Right lobe of liver (tissue), 6 donors: ENCODE measurements around the gene TMEM222. TPM values are rescaled to one million over a fixed set of nuclear protein-coding genes. Genes with fewer than 3 reads are reported as not detected.

Source experiments
- ATAC-seq, 4 donors: fragments of 200-7000 bp; cut with Tn5 transposase; one replicate each; pipeline ENCODE4 v1.9.1; 2020; ENCODE audit warnings: mild to moderate bottlenecking in 4 of 4, moderate library complexity in 4 of 4
- DNase-seq, 3 donors: peaks; one replicate each; pipeline ENCODE4 v3.0.0-alpha.2; 2020
- H3K27ac ChIP-seq, 3 donors: fragments of 200-600 bp; one replicate each; pipeline ENCODE4 v1.8.0; 2022
- H3K27me3 ChIP-seq, 2 donors: fragments of 200-600 bp; one replicate each; pipeline ENCODE4 v1.8.0; 2022
- H3K36me3 ChIP-seq, 4 donors: fragments of 200-600 bp; sonication (generic) in 1 of 4; one replicate each; pipeline versions ENCODE4 v1.5.1 to v1.8.0; 2017 to 2022; ENCODE audit warnings: control low read depth in 1 of 4
- H3K4me1 ChIP-seq, 4 donors: fragments of 200-600 bp; sonication (generic) in 1 of 4; one replicate each; pipeline versions ENCODE4 v1.5.1 to v1.8.0; 2017 to 2022; ENCODE audit warnings: control low read depth in 1 of 4
- H3K4me3 ChIP-seq, 3 donors: fragments of 200-600 bp; one replicate each; pipeline ENCODE4 v1.8.0; 2022
- H3K9me3 ChIP-seq, 4 donors: fragments of 200-600 bp; sonication (generic) in 1 of 4; one replicate each; pipeline versions ENCODE4 v1.5.1 to v1.8.0; 2017 to 2022; ENCODE audit warnings: control low read depth in 1 of 4
- POLR2A ChIP-seq: fragments of 450-650 bp; IDR thresholded peaks from one replicate; pipeline ENCODE4 v1.6.1; 2017; ENCODE audit warnings: antibody characterized with exemption, mild to moderate bottlenecking
- WGBS: methylation state at CpG from one replicate; pipeline ENCODE4 v1.1.6; 2018; ENCODE audit warnings: low coverage, low lambda C conversion rate; ENCODE audit not compliant: insufficient coverage; ENCODE audit errors: missing lambda C conversion rate; 5-methylcytosine and 5-hydroxymethylcytosine counted together
- intact Hi-C, 2 donors: fragments of 100-400 bp; cut with DNase I; formaldehyde crosslinking; loops; one replicate each; pipeline versions ENCODE4 v1.11.2 to v1.14.1; 2022
- total RNA-seq, 6 experiments: library from RNA; depleted of rRNA in 2 of 6; stranded (reverse); fragments of >200 nt in 2 of 6; fragmentation: NEBNext Ultra II Directional in 3 of 6; extraction: Animal tissue kit (Norgen Biotek cat#: 25700) in 3 of 6; gene quantifications; one replicate each; pipeline versions ENCODE4 v1.1.0 to v1.2.4, GENCODE V29; 2016 to 2023
- TF ChIP-seq, protein P1 (sequence below), 4 donors: fragments of 200-600 bp in 3 of 4; fragments of 450-650 bp in 1 of 4; IDR thresholded peaks; one replicate each; pipeline versions ENCODE4 v1.5.1 to v1.8.0; 2016 to 2022; ENCODE audit warnings: antibody characterized with exemption in 4 of 4, mild to moderate bottlenecking in 2 of 4
- donor health status: DM: no; HTN: yes; CAD: no.
- donor health status: DM: no; HTN: no; CAD: no.
- donor health status: DM: no; HTN: no; CAD: no.
- donor health status: DM: no; HTN: yes; CAD: no.
- donor health status: DM: no; HTN: yes; CAD: no.

TMEM222 gene
- total RNA-seq, 6 experiments from 2014 or later: 15.1 to 22.6 (median 19.1) TPM

DNA sequence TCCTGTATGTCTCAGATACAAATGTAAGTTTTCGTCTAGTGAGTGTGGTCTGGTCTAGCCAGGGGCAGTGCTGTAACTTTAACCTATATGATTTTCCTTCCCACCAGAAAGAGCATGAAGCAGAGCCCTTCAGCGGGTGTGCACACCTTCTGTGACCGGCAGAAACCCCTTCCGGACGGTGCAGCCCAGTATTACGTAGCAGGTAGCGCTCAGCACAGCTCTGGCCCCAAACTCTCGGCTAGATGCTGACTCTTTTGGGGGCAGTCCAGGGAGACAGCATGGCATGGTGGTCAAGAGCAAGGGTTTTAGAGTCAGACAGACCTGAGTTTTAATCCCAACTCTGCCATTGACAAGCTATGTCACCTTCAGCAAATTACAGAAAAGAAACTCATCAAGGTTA, 28.0 kb upstream of the TMEM222 start:
- no peak for DNase-seq
- TF ChIP-seq, protein P1, sequence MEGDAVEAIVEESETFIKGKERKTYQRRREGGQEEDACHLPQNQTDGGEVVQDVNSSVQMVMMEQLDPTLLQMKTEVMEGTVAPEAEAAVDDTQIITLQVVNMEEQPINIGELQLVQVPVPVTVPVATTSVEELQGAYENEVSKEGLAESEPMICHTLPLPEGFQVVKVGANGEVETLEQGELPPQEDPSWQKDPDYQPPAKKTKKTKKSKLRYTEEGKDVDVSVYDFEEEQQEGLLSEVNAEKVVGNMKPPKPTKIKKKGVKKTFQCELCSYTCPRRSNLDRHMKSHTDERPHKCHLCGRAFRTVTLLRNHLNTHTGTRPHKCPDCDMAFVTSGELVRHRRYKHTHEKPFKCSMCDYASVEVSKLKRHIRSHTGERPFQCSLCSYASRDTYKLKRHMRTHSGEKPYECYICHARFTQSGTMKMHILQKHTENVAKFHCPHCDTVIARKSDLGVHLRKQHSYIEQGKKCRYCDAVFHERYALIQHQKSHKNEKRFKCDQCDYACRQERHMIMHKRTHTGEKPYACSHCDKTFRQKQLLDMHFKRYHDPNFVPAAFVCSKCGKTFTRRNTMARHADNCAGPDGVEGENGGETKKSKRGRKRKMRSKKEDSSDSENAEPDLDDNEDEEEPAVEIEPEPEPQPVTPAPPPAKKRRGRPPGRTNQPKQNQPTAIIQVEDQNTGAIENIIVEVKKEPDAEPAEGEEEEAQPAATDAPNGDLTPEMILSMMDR (IDR thresholded peaks at IDR 0.05): no peak
- no peak for TF ChIP-seq POLR2A
- Histone ChIP-seq H3K27ac (no peak overlapping the region), H3K27me3 (no peaks in the 10 kb centered on the region), H3K4me1 (no peaks in the 10 kb centered on the region), H3K36me3 (peaks cover 0 to 41% (median 11%) of the 10 kb centered on the region in 4 donors), H3K9me3 (no peaks in the 10 kb centered on the region), H3K4me3 (no peak overlapping the region)
- ATAC-seq: no peak
- intact Hi-C loops: loop anchor here in 1 of 2 donors (10.0 kb wide), 1 partner anchor 99 kb away; no protein-coding TSS in a partner anchor
- WGBS: 78% methylated on average over 2 of the region's 8 CpGs

DNA sequence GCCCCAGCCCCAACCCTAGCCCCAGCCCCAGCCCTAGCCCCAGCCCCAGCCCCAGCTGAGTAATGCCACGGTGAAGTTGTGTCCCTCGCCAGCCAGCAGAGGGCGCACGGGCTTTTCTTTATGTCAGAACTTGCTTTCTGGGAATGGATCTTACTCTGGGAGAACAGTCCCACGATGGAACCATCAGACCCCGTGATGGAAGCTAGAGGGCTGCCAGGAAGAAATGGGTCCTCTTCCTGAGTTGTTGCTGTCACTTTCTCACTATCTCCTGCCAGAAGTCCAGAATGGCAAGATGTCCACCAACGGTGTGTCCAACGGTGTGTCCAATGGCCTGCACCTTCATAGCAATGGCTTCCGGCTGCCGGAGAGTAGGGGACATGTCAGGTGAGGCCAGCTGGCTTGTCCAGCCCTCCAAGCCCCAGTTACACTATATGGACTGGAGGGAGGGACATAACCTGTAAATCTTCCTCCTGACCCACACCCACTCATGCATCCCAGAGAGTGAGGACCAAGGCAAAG, 25.1 kb upstream of the TMEM222 start:
- TF ChIP-seq, protein P1 (IDR thresholded peaks at IDR 0.05): peak; percentile 18 to 53 (median 51)
- TF ChIP-seq POLR2A: no peak
- no peaks in the 10 kb centered on the region for H3K4me1 ChIP-seq
- H3K9me3 ChIP-seq: no peaks in the 10 kb centered on the region
- ATAC-seq: peak; percentile 45 to 62 (median 52)
- H3K36me3 ChIP-seq: peaks cover 0 to 48% (median 11%) of the 10 kb centered on the region in 4 donors
- H3K27ac ChIP-seq: no peak overlapping the region
- no peak overlapping the region for H3K4me3 ChIP-seq
- peak; percentile 65 to 74 (median 70) for DNase-seq
- no peaks in the 10 kb centered on the region for H3K27me3 ChIP-seq
- 5% methylated on average over 6 of the region's 10 CpGs for WGBS
- intact Hi-C loops: loop anchor here in 1 of 2 donors (5.0 to 10.0 kb wide), 2 partner anchors 100 to 102 kb away; no protein-coding TSS in a partner anchor

DNA sequence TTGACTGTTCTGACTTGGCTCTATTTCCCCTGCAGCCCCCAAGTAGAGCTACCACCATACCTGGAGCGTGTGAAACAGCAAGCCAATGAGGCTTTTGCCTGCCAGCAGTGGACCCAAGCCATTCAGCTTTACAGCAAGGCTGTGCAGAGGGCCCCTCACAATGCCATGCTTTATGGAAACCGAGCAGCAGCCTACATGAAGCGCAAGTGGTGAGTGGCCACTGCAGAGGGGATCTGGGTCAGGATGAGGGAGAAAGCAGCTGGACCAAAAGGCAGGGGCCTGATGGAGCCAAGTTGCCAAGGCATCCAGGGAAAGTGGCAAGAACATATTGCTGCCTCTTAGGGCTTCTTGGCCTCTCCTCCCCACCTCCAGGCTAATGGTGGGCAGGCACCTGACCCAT, 24.1 kb upstream of the TMEM222 start:
- intact Hi-C loops: loop anchor here in 1 of 2 donors (5.0 to 10.0 kb wide), 2 partner anchors 99 to 103 kb away; no protein-coding TSS in a partner anchor
- TF ChIP-seq, protein P1 (IDR thresholded peaks at IDR 0.05): no peak
- no peak for TF ChIP-seq POLR2A
- Histone ChIP-seq H3K27ac (no peak overlapping the region), H3K27me3 (no peaks in the 10 kb centered on the region), H3K36me3 (peaks cover 0 to 54% (median 12%) of the 10 kb centered on the region in 4 donors), H3K4me3 (no peak overlapping the region), H3K4me1 (no peaks in the 10 kb centered on the region), H3K9me3 (no peaks in the 10 kb centered on the region)
- no CpG with 5 or more reads among the region's 3 CpGs for WGBS
- DNase-seq (no peak), ATAC-seq (no peak)

DNA sequence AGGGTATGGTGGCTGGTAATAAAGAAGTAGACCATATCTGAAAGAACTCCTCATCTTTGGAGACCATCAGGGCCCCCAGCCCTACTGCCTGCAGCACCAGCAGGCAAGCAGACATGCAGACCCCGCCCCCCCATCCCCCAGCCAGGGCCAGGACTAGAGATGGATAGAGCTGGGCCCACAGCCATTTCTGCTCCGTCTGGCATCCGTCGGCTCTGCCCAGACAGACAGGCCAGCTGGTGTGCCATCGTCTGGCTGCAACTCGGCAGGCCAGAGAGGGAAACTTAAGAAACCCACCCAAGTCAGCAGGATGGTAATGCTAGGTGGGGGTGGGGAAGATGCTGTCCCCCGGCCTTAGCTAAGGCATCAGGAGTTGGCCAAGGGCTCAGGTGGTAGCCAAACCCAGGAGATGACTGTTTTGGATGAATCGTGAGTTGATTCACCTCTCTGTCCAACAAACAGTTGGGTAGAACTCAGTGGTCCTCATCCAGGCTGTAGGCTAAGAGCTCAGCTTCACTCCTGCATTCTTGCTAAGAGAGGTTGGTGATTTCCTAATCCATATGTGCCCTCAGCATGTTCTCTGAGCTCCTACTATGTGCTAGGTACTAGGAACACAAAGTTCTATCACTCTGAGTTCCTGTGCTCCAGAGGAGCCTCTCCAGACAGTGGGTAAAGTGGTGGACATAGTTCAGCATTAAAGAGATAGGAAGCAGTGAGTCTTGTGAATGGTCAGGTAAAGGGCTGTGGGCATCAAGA, 23.2 kb upstream of the TMEM222 start:
- no peak for DNase-seq

More for the DNA sequence above, 23.2 kb upstream of the TMEM222 start:
- H3K4me1 ChIP-seq: no peaks in the 10 kb centered on the region
- H3K27me3 ChIP-seq: no peaks in the 10 kb centered on the region
- H3K4me3 ChIP-seq: no peak overlapping the region
- peaks cover 0 to 54% (median 9%) of the 10 kb centered on the region in 4 donors for H3K36me3 ChIP-seq
- H3K27ac ChIP-seq: no peak overlapping the region
- whole genome bisulfite sequencing: no CpG with 5 or more reads among the region's 8 CpGs
- ATAC-seq: no peak
- intact Hi-C loops: loop anchor here in 1 of 2 donors (5.0 to 10.0 kb wide), 2 partner anchors 98 to 104 kb away; no protein-coding TSS in a partner anchor
- no peaks in the 10 kb centered on the region for H3K9me3 ChIP-seq
- TF ChIP-seq, protein P1 (IDR thresholded peaks at IDR 0.05): no peak
- TF ChIP-seq POLR2A: no peak
